Large intestine (tissue), 3 donors: ENCODE measurements around the gene TNXB. TPM values are rescaled to one million over a fixed set of nuclear protein-coding genes. Genes with fewer than 3 reads are reported as not detected.

Source experiments
- DNase-seq, 2 donors: peaks; one replicate each; pipeline versions ENCODE4 v3.0.0 to v3.0.0-alpha.2; 2013
- H3K27ac ChIP-seq: one replicate; pipeline ENCODE4 v1.5.1; 2013; ENCODE audit warnings: low read length
- H3K27me3 ChIP-seq: 2 replicates; pipeline ENCODE4 v1.6.1; 2013; ENCODE audit warnings: low read length; ENCODE audit not compliant: control insufficient read depth, insufficient read depth
- H3K36me3 ChIP-seq: 2 replicates; pipeline ENCODE4 v1.6.1; 2013; ENCODE audit warnings: low read length; ENCODE audit not compliant: control insufficient read depth, insufficient read depth
- H3K4me1 ChIP-seq: one replicate; pipeline ENCODE4 v1.6.1; 2013; ENCODE audit warnings: low read length; ENCODE audit not compliant: control insufficient read depth, insufficient read depth
- H3K4me3 ChIP-seq: one replicate; pipeline ENCODE4 v1.5.1; 2013; ENCODE audit warnings: low read length
- H3K9me3 ChIP-seq: one replicate; pipeline ENCODE4 v1.6.1; 2013; ENCODE audit warnings: mild to moderate bottlenecking, low read depth, low read length, moderate library complexity; ENCODE audit not compliant: control insufficient read depth
- WGBS: methylation state at CpG from one replicate; pipeline ENCODE4 v1.1.5; 2013; ENCODE audit warnings: low lambda C conversion rate; ENCODE audit not compliant: insufficient coverage; 5-methylcytosine and 5-hydroxymethylcytosine counted together
- polyA plus RNA-seq: library from polyadenylated mRNA; unstranded; fragments of 120-200 nt; gene quantifications from one replicate; pipeline ENCODE4 v1.2.1, GENCODE V29; 2013

Gene TNXB
- polyA plus RNA-seq, 1 donor: 17.5 TPM

- no peak for DNase-seq
- H3K27me3 ChIP-seq: peaks cover 2% of the 10 kb centered on the region
- no peak overlapping the region for H3K27ac ChIP-seq
- H3K4me3 ChIP-seq: no peak overlapping the region
- H3K4me1 ChIP-seq: peaks cover 30% of the 10 kb centered on the region
- H3K36me3 ChIP-seq: peaks cover 7% of the 10 kb centered on the region
- no peaks in the 10 kb centered on the region for H3K9me3 ChIP-seq
- WGBS: no CpG with 5 or more reads among the region's 22 CpGs
Observed at GRCh38 chr6:32083812-32084768, 25.0 kb downstream of the TNXB start.

- Histone ChIP-seq H3K27me3 (peaks cover 2% of the 10 kb centered on the region), H3K4me3 (no peak overlapping the region), H3K9me3 (no peaks in the 10 kb centered on the region), H3K4me1 (peaks cover 19% of the 10 kb centered on the region), H3K36me3 (peaks cover 9% of the 10 kb centered on the region), H3K27ac (no peak overlapping the region)
- no peak for DNase-seq
- no CpG with 5 or more reads among the region's 9 CpGs for WGBS
Observed at GRCh38 chr6:32082935-32083334, 26.2 kb downstream of the TNXB start.

GRCh38 chr6:32082478-32082877, 26.7 kb downstream of the TNXB start:
- H3K36me3 ChIP-seq: peaks cover 9% of the 10 kb centered on the region
- H3K4me3 ChIP-seq: no peak overlapping the region
- DNase-seq: no peak
- H3K9me3 ChIP-seq: no peaks in the 10 kb centered on the region
- H3K4me1 ChIP-seq: peaks cover 18% of the 10 kb centered on the region
- no CpG with 5 or more reads among the region's 6 CpGs for WGBS
- no peak overlapping the region for H3K27ac ChIP-seq
- H3K27me3 ChIP-seq: peaks cover 2% of the 10 kb centered on the region

GRCh38 chr6:32081168-32081990, 27.8 kb downstream of the TNXB start:
- DNase-seq: no peak
- peaks cover 9% of the 10 kb centered on the region for H3K36me3 ChIP-seq
- no peaks in the 10 kb centered on the region for H3K27me3 ChIP-seq
- H3K9me3 ChIP-seq: no peaks in the 10 kb centered on the region
- no peak overlapping the region for H3K27ac ChIP-seq
- WGBS: no CpG with 5 or more reads among the region's 22 CpGs
- H3K4me1 ChIP-seq: peaks cover 10% of the 10 kb centered on the region
- no peak overlapping the region for H3K4me3 ChIP-seq

GRCh38 chr6:32079566-32080290, 29.4 kb downstream of the TNXB start:
- H3K27ac ChIP-seq: no peak overlapping the region
- peaks cover 9% of the 10 kb centered on the region for H3K36me3 ChIP-seq
- no CpG with 5 or more reads among the region's 7 CpGs for WGBS
- no peak overlapping the region for H3K4me3 ChIP-seq
- H3K9me3 ChIP-seq: no peaks in the 10 kb centered on the region
- H3K4me1 ChIP-seq: no peaks in the 10 kb centered on the region
- DNase-seq: no peak
- H3K27me3 ChIP-seq: no peaks in the 10 kb centered on the region

- Histone ChIP-seq H3K4me1 (no peaks in the 10 kb centered on the region), H3K27me3 (no peaks in the 10 kb centered on the region), H3K27ac (no peak overlapping the region), H3K36me3 (peaks cover 8% of the 10 kb centered on the region), H3K4me3 (no peak overlapping the region), H3K9me3 (no peaks in the 10 kb centered on the region)
- no CpG with 5 or more reads among the region's 12 CpGs for WGBS
- no peak for DNase-seq
Observed at GRCh38 chr6:32076321-32076809, 32.8 kb downstream of the TNXB start.

GRCh38 chr6:32075781-32076180, 33.4 kb downstream of the TNXB start:
- no peak for DNase-seq
- H3K9me3 ChIP-seq: no peaks in the 10 kb centered on the region
- no CpG with 5 or more reads among the region's 3 CpGs for WGBS
- H3K4me3 ChIP-seq: no peak overlapping the region
- peaks cover 3% of the 10 kb centered on the region for H3K36me3 ChIP-seq
- H3K27me3 ChIP-seq: no peaks in the 10 kb centered on the region
- no peaks in the 10 kb centered on the region for H3K4me1 ChIP-seq
- no peak overlapping the region for H3K27ac ChIP-seq

GRCh38 chr6:32074996-32075532, 34.1 kb downstream of the TNXB start:
- peaks cover 3% of the 10 kb centered on the region for H3K36me3 ChIP-seq
- no peak overlapping the region for H3K4me3 ChIP-seq
- no peaks in the 10 kb centered on the region for H3K27me3 ChIP-seq
- no peak overlapping the region for H3K27ac ChIP-seq
- no peaks in the 10 kb centered on the region for H3K9me3 ChIP-seq
- DNase-seq: no peak
- H3K4me1 ChIP-seq: no peaks in the 10 kb centered on the region
- WGBS: no CpG with 5 or more reads among the region's 8 CpGs

- Histone ChIP-seq H3K4me3 (no peak overlapping the region), H3K4me1 (no peaks in the 10 kb centered on the region), H3K27ac (no peak overlapping the region), H3K27me3 (no peaks in the 10 kb centered on the region), H3K9me3 (no peaks in the 10 kb centered on the region), H3K36me3 (peaks cover 5% of the 10 kb centered on the region)
- WGBS: no CpG with 5 or more reads among the region's 10 CpGs
- no peak for DNase-seq
Observed at GRCh38 chr6:32073613-32074012, 35.5 kb downstream of the TNXB start.

- no peaks in the 10 kb centered on the region for H3K4me1 ChIP-seq
- DNase-seq: no peak
- no peak overlapping the region for H3K27ac ChIP-seq
- peaks cover 6% of the 10 kb centered on the region for H3K36me3 ChIP-seq
- WGBS: no CpG with 5 or more reads among the region's 3 CpGs
- no peaks in the 10 kb centered on the region for H3K27me3 ChIP-seq
- H3K4me3 ChIP-seq: no peak overlapping the region
- no peaks in the 10 kb centered on the region for H3K9me3 ChIP-seq
Observed at GRCh38 chr6:32073101-32073500, 36.0 kb downstream of the TNXB start.
